Left lung (tissue), 10 donors: ENCODE results near the gene FGF8. TPM values are rescaled to one million over a fixed set of nuclear protein-coding genes. Genes with fewer than 3 reads are reported as not detected.

Source experiments
- ATAC-seq: fragments of 200-7000 bp; cut with Tn5 transposase; one replicate; pipeline ENCODE4 v1.9.1; 2020; ENCODE audit warnings: moderate library complexity
- DNase-seq, 4 donors: peaks; one replicate each; pipeline ENCODE4 v3.0.0-alpha.2; 2013 to 2020
- H3K27ac ChIP-seq, 2 donors: fragments of 200-600 bp; sonication (generic) in 1 of 2; one replicate each; pipeline versions ENCODE4 v1.5.0 to v1.8.0; 2020 to 2021
- H3K27me3 ChIP-seq, 2 donors: fragments of 200-600 bp; sonication (generic) in 1 of 2; one replicate each; pipeline versions ENCODE4 v1.5.0 to v1.8.0; 2020 to 2021
- H3K36me3 ChIP-seq, 2 donors: fragments of 200-600 bp; sonication (generic) in 1 of 2; one replicate each; pipeline versions ENCODE4 v1.5.0 to v1.8.0; 2020 to 2021
- H3K4me1 ChIP-seq, 2 donors: fragments of 200-600 bp; one replicate each; pipeline ENCODE4 v1.8.0; 2021
- H3K4me3 ChIP-seq, 2 donors: fragments of 200-600 bp; sonication (generic) in 1 of 2; one replicate each; pipeline versions ENCODE4 v1.5.0 to v1.8.0; 2020 to 2021; ENCODE audit warnings: mild to moderate bottlenecking in 1 of 2
- H3K9me3 ChIP-seq, 2 donors: fragments of 200-600 bp; sonication (generic) in 1 of 2; one replicate each; pipeline versions ENCODE4 v1.5.0 to v1.8.0; 2020 to 2021
- CTCF ChIP-seq, 2 donors: fragments of 200-600 bp; sonication (generic) in 1 of 2; IDR thresholded peaks; one replicate each; pipeline versions ENCODE4 v1.5.0 to v1.8.0; 2021; ENCODE audit warnings: antibody characterized with exemption in 2 of 2
- intact Hi-C, 2 donors: fragments of 100-400 bp; cut with DNase I; formaldehyde crosslinking; loops; one replicate each; pipeline versions ENCODE4 v1.11.2 to v1.14.2; 2022
- polyA plus RNA-seq, 6 donors: library from polyadenylated mRNA; unstranded; fragments of 120-200 nt; gene quantifications; one replicate each; pipeline ENCODE4 v1.2.1, GENCODE V29; 2013; ENCODE audit not compliant: insufficient read length in 6 of 6
- total RNA-seq, 2 donors: library from RNA; stranded (reverse); fragmentation: NEBNext Ultra II Directional; extraction: Animal tissue kit (Norgen Biotek cat#: 25700); gene quantifications; one replicate each; pipeline ENCODE4 v1.2.1, GENCODE V29; 2021
- donor health status: DM: no; HTN: yes; CAD: no.
- donor health status: DM: no; HTN: no; CAD: no.

FGF8 gene
- total and polyA plus RNA-seq, 8 donors, result 0.15 TPM; not detected in 7

- Histone ChIP-seq H3K4me3 (no peak overlapping the region), H3K27me3 (no peaks in the 10 kb centered on the region), H3K4me1 (peaks cover 8 to 30% of the 10 kb centered on the region in 2 donors), H3K36me3 (peaks cover 0 to 59% of the 10 kb centered on the region in 2 donors), H3K27ac (no peak overlapping the region), H3K9me3 (no peaks in the 10 kb centered on the region)
- no peak for TF ChIP-seq CTCF (IDR thresholded peaks at IDR 0.05)
- DNase-seq (no peak), ATAC-seq (no peak)
- intact Hi-C loops, result no loop called here
Measured at GRCh38 chr10:101785801-101786200, 9.9 kb upstream of the FGF8 start.

- H3K9me3 ChIP-seq, result no peaks in the 10 kb centered on the region
- H3K27ac ChIP-seq, result no peak overlapping the region
- peaks cover 16 to 42% of the 10 kb centered on the region in 2 donors for H3K4me1 ChIP-seq
- H3K4me3 ChIP-seq, result no peak overlapping the region
- ATAC-seq (no peak), DNase-seq (no peak)
- H3K36me3 ChIP-seq, result peaks cover 0 to 47% of the 10 kb centered on the region in 2 donors
- H3K27me3 ChIP-seq, result peaks cover 0 to 8% of the 10 kb centered on the region in 2 donors
- no peak for TF ChIP-seq CTCF (IDR thresholded peaks at IDR 0.05)
- intact Hi-C loops, result no loop called here
Measured at GRCh38 chr10:101784558-101784957, 8.6 kb upstream of the FGF8 start.

DNA sequence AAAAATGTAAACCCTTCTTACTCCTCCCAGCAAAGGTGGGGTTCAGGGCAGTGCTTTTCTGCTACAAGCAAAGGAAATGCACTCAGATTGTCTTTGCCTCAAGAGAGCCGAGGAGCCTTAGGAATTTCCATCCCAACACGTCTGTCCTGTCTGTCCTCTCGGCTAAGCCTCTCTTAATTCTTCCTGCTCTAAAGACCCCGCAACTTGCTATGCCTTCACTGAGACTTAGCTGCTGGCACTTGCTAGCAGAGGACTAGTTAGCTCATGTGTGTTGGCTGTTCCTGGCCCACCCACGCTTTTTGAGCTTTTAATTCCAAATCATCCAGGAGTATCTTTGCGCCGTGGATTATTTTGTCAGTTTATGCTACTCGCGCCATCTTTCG is 7.8 kb upstream of the FGF8 start:
- Histone ChIP-seq H3K27ac (peak overlapping the region; percentile 18 to 45), H3K9me3 (no peaks in the 10 kb centered on the region), H3K27me3 (peaks cover 0 to 16% of the 10 kb centered on the region in 2 donors), H3K36me3 (peaks cover 0 to 38% of the 10 kb centered on the region in 2 donors), H3K4me1 (peaks cover 20 to 50% of the 10 kb centered on the region in 2 donors), H3K4me3 (peak overlapping the region; percentile 61 to 62)
- ATAC-seq, result no peak
- DNase-seq, result no peak
- no peak for TF ChIP-seq CTCF (IDR thresholded peaks at IDR 0.05)
- intact Hi-C loops, result no loop called here

GRCh38 chr10:101782811-101783735 is 7.2 kb upstream of the FGF8 start, which contains the start of gene NPM3:
NPM3 (minus strand) TSS chr10:101783446; CDS start chr10:101783390, 56 bp downstream.
- Histone ChIP-seq H3K4me1 (peaks cover 20 to 57% of the 10 kb centered on the region in 2 donors), H3K9me3 (no peaks in the 10 kb centered on the region), H3K27ac (peak within 1 kb of the TSS; percentile 18 to 45), H3K4me3 (peak within 1 kb of the TSS; percentile 61 to 62), H3K27me3 (peaks cover 0 to 23% of the 10 kb centered on the region in 2 donors), H3K36me3 (peaks cover 0 to 32% of the 10 kb centered on the region in 2 donors)
- peak; percentile 70 for ATAC-seq
- intact Hi-C loops, result no loop called here
- TF ChIP-seq CTCF (IDR thresholded peaks at IDR 0.05), result no peak
- DNase-seq, result peak; percentile 66 to 91 (median 86)
